GM12875 (cell line): Measurements from ENCODE around the gene NCOR1.
"Not testable (repeated sequence)": the region's sequence is repeated elsewhere in the genome, so short reads cannot be mapped to it uniquely, and the experiment has no call there.

Experiments used
- H3K4me3 ChIP-seq: one replicate; pipeline ENCODE4 v1.5.1; 2011; ENCODE audit warnings: low read depth, low read length, control low read depth
- CTCF ChIP-seq: IDR thresholded peaks from 2 replicates; pipeline ENCODE4 v1.5.1; 2011; ENCODE audit warnings: low read depth, mild to moderate bottlenecking, control low read depth, inconsistent platforms, low read length, moderate library complexity, borderline replicate concordance; ENCODE audit not compliant: insufficient read depth

NCOR1 gene

DNA sequence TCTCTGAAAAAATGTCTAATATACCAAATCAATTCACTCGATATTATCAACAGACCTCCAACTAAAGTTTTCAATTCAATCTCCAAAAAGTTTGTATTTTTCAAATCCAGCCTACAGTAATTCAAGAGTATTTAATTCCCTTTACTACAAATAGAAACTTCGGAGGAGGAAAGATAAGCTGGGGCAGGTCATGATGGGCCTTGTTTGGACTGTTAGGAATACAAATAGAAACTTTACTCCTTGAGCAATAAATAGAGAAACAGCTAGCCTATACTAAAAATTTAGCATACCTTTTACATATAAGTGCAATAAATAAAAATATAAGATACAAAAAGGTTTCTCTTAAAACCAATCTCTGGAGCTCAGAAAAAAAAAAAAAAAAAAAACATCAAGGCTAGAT is 98.2 kb downstream of the NCOR1 start:
- no peak for TF ChIP-seq CTCF
- no peak overlapping the region for H3K4me3 ChIP-seq

GRCh38 chr17:16115077-16115698 is 100.1 kb downstream of the NCOR1 start:
- H3K4me3 ChIP-seq = not testable (repeated sequence)

DNA sequence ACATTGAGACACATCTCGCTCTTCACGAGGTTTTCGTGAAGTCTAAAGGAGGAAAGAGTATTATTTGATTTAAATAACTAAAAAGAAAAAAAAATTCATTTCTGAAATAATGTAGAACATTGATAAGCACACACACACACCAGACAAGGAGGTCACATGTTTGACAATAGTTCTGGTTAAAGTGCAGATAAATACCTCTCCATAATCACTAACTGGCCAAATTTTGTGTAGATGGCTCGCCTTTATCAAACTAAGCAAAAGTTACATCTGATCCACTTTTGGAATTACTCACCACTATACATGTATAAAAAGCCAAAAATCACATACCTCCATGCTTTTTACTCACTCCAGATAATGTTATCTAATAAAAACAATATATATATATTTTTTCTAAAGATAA is 106.5 kb downstream of the NCOR1 start:
- no peak for TF ChIP-seq CTCF

GRCh38 chr17:16108386-16108785 is 106.9 kb downstream of the NCOR1 start:
- TF ChIP-seq CTCF = no peak
- no peak overlapping the region for H3K4me3 ChIP-seq

More for the DNA sequence above, 106.5 kb downstream of the NCOR1 start:
- no peak overlapping the region for H3K4me3 ChIP-seq

- TF ChIP-seq CTCF = no peak
- no peak overlapping the region for H3K4me3 ChIP-seq
These were observed 108.1 kb downstream of the NCOR1 start for GRCh38 chr17:16107165-16107770.

GRCh38 chr17:16106161-16106891 is 109.0 kb downstream of the NCOR1 start:
- TF ChIP-seq CTCF = no peak
- H3K4me3 ChIP-seq = no peak overlapping the region

DNA sequence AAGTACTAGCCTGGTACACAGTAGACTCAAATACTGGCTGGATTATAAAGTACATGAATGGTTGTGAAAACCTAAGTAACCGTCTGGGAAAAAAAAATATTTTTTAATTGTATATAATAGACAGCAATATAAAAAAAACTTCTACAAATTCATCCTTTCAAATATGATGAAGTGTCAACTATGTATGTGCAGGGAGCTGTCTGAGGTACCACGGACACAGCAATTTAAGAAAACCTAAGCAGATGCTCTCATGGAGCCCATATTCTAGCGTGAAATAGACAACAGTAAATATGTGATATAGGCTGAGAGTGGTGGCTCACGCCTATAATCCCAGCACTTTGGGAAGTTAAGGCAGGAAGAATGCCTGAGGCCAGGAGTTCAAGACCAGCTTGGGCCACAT is 111.1 kb downstream of the NCOR1 start:
- no peak for TF ChIP-seq CTCF
- no peak overlapping the region for H3K4me3 ChIP-seq
